IMR-90 (cell line): Measurements from ENCODE around the gene PCYT2. TPM values are rescaled to one million over a fixed set of nuclear protein-coding genes. Genes with fewer than 3 reads are reported as not detected.

Source experiments
- ATAC-seq: fragments of 200-7000 bp; cut with Tn5 transposase; 2 replicates; pipeline ENCODE4 v1.9.1; 2020; ENCODE audit warnings: low read depth, mild to moderate bottlenecking, moderate library complexity
- BruUV-seq: library from RNA; stranded (reverse); fragments of 400-500 nt; replicated peaks from 2 replicates; lab custom pipeline; 2021; lab: Mats Ljungman, UMichigan
- CTCF ChIA-PET: fragments of 300-600 bp; formaldehyde crosslinking; extraction: SDS; loops from one replicate; lab custom pipeline; 2021; ENCODE audit warnings: antibody characterized with exemption; lab: Yijun Ruan, JAX
- POLR2A ChIA-PET: fragments of 300-600 bp; sonication (Branson Sonifier 250); formaldehyde crosslinking; loops from one replicate; lab custom pipeline; 2022; ENCODE audit warnings: antibody characterized with exemption; ENCODE audit not compliant: unreplicated experiment; lab: Charles Lee
- DNase-seq: peaks from one replicate; pipeline ENCODE4 v3.0.0; 2013
- H2AFZ ChIP-seq: replicated peaks from 2 replicates; pipeline ENCODE3; 2013; ENCODE audit warnings: low read length, mild to moderate bottlenecking; ENCODE audit not compliant: poor library complexity
- H2AK5ac ChIP-seq: 2 replicates; pipeline ENCODE4 v1.6.1; 2013; ENCODE audit warnings: low read depth, low read length, inconsistent platforms
- H2AK9ac ChIP-seq: replicated peaks from 2 replicates; pipeline ENCODE3; 2013; ENCODE audit warnings: mild to moderate bottlenecking, low read depth, low read length, moderate library complexity; ENCODE audit not compliant: poor library complexity
- H2BK120ac ChIP-seq: 2 replicates; pipeline ENCODE4 v1.6.1; 2013; ENCODE audit warnings: low read depth, low read length, inconsistent platforms
- H2BK15ac ChIP-seq: 3 replicates; pipeline ENCODE4 v1.6.1; 2013; ENCODE audit warnings: low read depth, low read length, inconsistent platforms
- H2BK20ac ChIP-seq: 2 replicates; pipeline ENCODE4 v1.6.1; 2013; ENCODE audit warnings: low read depth, mild to moderate bottlenecking, inconsistent platforms, low read length, moderate library complexity
- H2BK5ac ChIP-seq: 2 replicates; pipeline ENCODE4 v1.6.1; 2013; ENCODE audit warnings: mild to moderate bottlenecking, low read depth, low read length, inconsistent platforms; ENCODE audit not compliant: poor library complexity, severe bottlenecking
- H3K14ac ChIP-seq: replicated peaks from 2 replicates; pipeline ENCODE4 v1.6.1; 2013; ENCODE audit warnings: low read depth, low read length, inconsistent platforms
- H3K18ac ChIP-seq: 2 replicates; pipeline ENCODE4 v1.6.1; 2013; ENCODE audit warnings: low read depth, low read length, control low read depth
- H3K23ac ChIP-seq: 2 replicates; pipeline ENCODE4 v1.6.1; 2013; ENCODE audit warnings: low read depth, low read length, inconsistent platforms
- H3K27ac ChIP-seq: 2 replicates; pipeline ENCODE4 v1.5.1; 2013; ENCODE audit warnings: mild to moderate bottlenecking, control low read depth, low read length; ENCODE audit not compliant: insufficient read depth
- H3K27me3 ChIP-seq: 2 replicates; pipeline ENCODE4 v1.6.1; 2013; ENCODE audit warnings: low read length; ENCODE audit not compliant: control insufficient read depth, insufficient read depth
- H3K36me3 ChIP-seq: 2 replicates; pipeline ENCODE4 v1.6.1; 2013; ENCODE audit warnings: low read length, mixed read lengths; ENCODE audit not compliant: control insufficient read depth, insufficient read depth
- H3K4ac ChIP-seq: 2 replicates; pipeline ENCODE4 v1.6.1; 2013; ENCODE audit warnings: low read depth, low read length, inconsistent platforms
- H3K4me1 ChIP-seq: 2 replicates; pipeline ENCODE4 v1.6.1; 2013; ENCODE audit warnings: low read length, mixed read lengths; ENCODE audit not compliant: control insufficient read depth, insufficient read depth
- H3K4me2 ChIP-seq: 2 replicates; pipeline ENCODE4 v1.6.1; 2013; ENCODE audit warnings: low read depth, mild to moderate bottlenecking, control low read depth, low read length, moderate library complexity
- H3K4me3 ChIP-seq: 2 replicates; pipeline ENCODE4 v1.5.1; 2013; ENCODE audit warnings: low read depth, mild to moderate bottlenecking, control low read depth, low read length, moderate library complexity; ENCODE audit not compliant: insufficient read depth
- H3K56ac ChIP-seq: 2 replicates; pipeline ENCODE4 v1.6.1; 2013; ENCODE audit warnings: low read length, inconsistent platforms; ENCODE audit not compliant: insufficient read depth; ENCODE audit errors: extremely low read depth
- H3K79me1 ChIP-seq, 2 experiments: 2 replicates each; pipeline ENCODE4 v1.6.1; 2013; ENCODE audit warnings: low read length in 2 of 2, inconsistent platforms in 1 of 2, low read depth in 1 of 2
- H3K9ac ChIP-seq: 2 replicates; pipeline ENCODE4 v1.6.1; 2013; ENCODE audit warnings: low read depth, low read length, control low read depth
- H3K9me1 ChIP-seq: 2 replicates; pipeline ENCODE4 v1.6.1; 2013; ENCODE audit warnings: low read length, inconsistent platforms; ENCODE audit not compliant: insufficient read depth
- H3K9me3 ChIP-seq: 2 replicates; pipeline ENCODE4 v1.6.1; 2013; ENCODE audit warnings: low read length; ENCODE audit not compliant: control insufficient read depth, insufficient read depth
- H4K20me1 ChIP-seq: 2 replicates; pipeline ENCODE4 v1.6.1; 2013; ENCODE audit warnings: low read length, inconsistent platforms; ENCODE audit not compliant: insufficient read depth
- H4K5ac ChIP-seq: 2 replicates; pipeline ENCODE4 v1.6.1; 2013; ENCODE audit warnings: mild to moderate bottlenecking, low read depth, low read length, control low read depth
- H4K8ac ChIP-seq, 2 experiments: 2 replicates each; pipeline ENCODE4 v1.6.1; 2013; ENCODE audit warnings: low read depth in 2 of 2, low read length in 2 of 2, control low read depth in 1 of 2, inconsistent platforms in 1 of 2
- H4K91ac ChIP-seq: 2 replicates; pipeline ENCODE4 v1.6.1; 2013; ENCODE audit warnings: low read depth, low read length, inconsistent platforms; ENCODE audit not compliant: insufficient read depth
- BHLHE40 ChIP-seq: fragments of 150-350 bp; IDR thresholded peaks from 2 replicates; pipeline ENCODE4 v1.6.1; 2016; ENCODE audit warnings: mild to moderate bottlenecking, low read depth, low read length
- CEBPB ChIP-seq: IDR thresholded peaks from 2 replicates; pipeline ENCODE4 v1.6.1; 2012; ENCODE audit warnings: low read depth, low read length, improper control_type of control experiment
- CHD1 ChIP-seq: IDR thresholded peaks from 2 replicates; pipeline ENCODE4 v1.6.1; 2012; ENCODE audit warnings: low read depth, low read length, improper control_type of control experiment
- FOS ChIP-seq: fragments of 150-350 bp; IDR thresholded peaks from 2 replicates; pipeline ENCODE4 v1.6.1; 2016; ENCODE audit warnings: low read depth, low read length
- MAFK ChIP-seq: IDR thresholded peaks from 2 replicates; pipeline ENCODE4 v1.6.1; 2012; ENCODE audit warnings: low read depth, low read length, improper control_type of control experiment
- MAZ ChIP-seq: IDR thresholded peaks from 2 replicates; pipeline ENCODE4 v1.6.1; 2012; ENCODE audit warnings: low read depth, mild to moderate bottlenecking, low read length, improper control_type of control experiment, moderate library complexity, borderline replicate concordance
- MXI1 ChIP-seq: IDR thresholded peaks from 2 replicates; pipeline ENCODE4 v1.6.1; 2012; ENCODE audit warnings: low read depth, mild to moderate bottlenecking, low read length, moderate library complexity, borderline replicate concordance
- NFE2L2 ChIP-seq: fragments of 150-350 bp; IDR thresholded peaks from 2 replicates; pipeline ENCODE4 v1.6.1; 2016; ENCODE audit warnings: low read depth, mild to moderate bottlenecking, low read length
- POLR2A ChIP-seq: IDR thresholded peaks from 2 replicates; pipeline ENCODE4 v1.6.1; 2012; ENCODE audit warnings: mild to moderate bottlenecking, low read depth, low read length
- RAD21 ChIP-seq: IDR thresholded peaks from 2 replicates; pipeline ENCODE4 v1.6.1; 2012; ENCODE audit warnings: low read length, improper control_type of control experiment
- RCOR1 ChIP-seq: IDR thresholded peaks from 2 replicates; pipeline ENCODE4 v1.6.1; 2012; ENCODE audit warnings: mild to moderate bottlenecking, low read length, improper control_type of control experiment; ENCODE audit not compliant: insufficient replicate concordance
- RFX5 ChIP-seq: IDR thresholded peaks from 2 replicates; pipeline ENCODE4 v1.8.0; 2012; ENCODE audit warnings: low read depth, mild to moderate bottlenecking, low read length, moderate library complexity
- SMC3 ChIP-seq: fragments of 150-350 bp; IDR thresholded peaks from 2 replicates; pipeline ENCODE4 v1.6.1; 2016; ENCODE audit warnings: low read depth, mild to moderate bottlenecking, antibody characterized with exemption, low read length, moderate library complexity
- WGBS, 2 experiments: methylation state at CpG; one replicate each; pipeline versions ENCODE4 v1.1.5 to v1.1.7; 2013; ENCODE audit warnings: missing lambda C conversion rate in 2 of 2; ENCODE audit not compliant: insufficient read length in 1 of 2; ENCODE audit errors: extremely low coverage in 2 of 2; 5-methylcytosine and 5-hydroxymethylcytosine counted together
- dilution Hi-C: fragments of 300-500 bp; cut with HindIII; formaldehyde crosslinking; loops from one replicate; pipeline ENCODE4 v1.14.3; 2018; ENCODE audit warnings: low sequenced_read_pairs; ENCODE audit not compliant: unreplicated experiment
- in situ Hi-C: fragments of 300-500 bp; cut with MboI; formaldehyde crosslinking; loops from 3 replicates; pipeline ENCODE4 v1.14.3; 2019; ENCODE audit warnings: low sequenced_read_pairs, inconsistent platforms, mixed read lengths
- intact Hi-C: fragments of 100-400 bp; cut with micrococcal nuclease; formaldehyde crosslinking; loops from 2 replicates; pipeline ENCODE4 v1.10.0; 2022
- polyA plus RNA-seq, 3 experiments: library from polyadenylated mRNA; depleted of rRNA; stranded (reverse); fragments of >200 nt; gene quantifications; 2 replicates each; pipeline ENCODE4 v1.2.3, GENCODE V29; 2012; ENCODE audit warnings: low replicate concordance in 1 of 3
- total RNA-seq: library from RNA; depleted of rRNA; stranded (reverse); fragments of >200 nt; gene quantifications from 2 replicates; pipeline ENCODE4 v1.2.3, GENCODE V29; 2012
- TF ChIP-seq, protein P1 (sequence below): fragments of 150-350 bp; IDR thresholded peaks from 2 replicates; pipeline ENCODE4 v1.6.1; 2016; ENCODE audit warnings: low read depth, mild to moderate bottlenecking, low read length, moderate library complexity, borderline replicate concordance
- TF ChIP-seq, protein P2 (sequence below): conservative IDR thresholded peaks from 2 replicates; pipeline ENCODE4 v1.5.1; 2012; ENCODE audit warnings: mild to moderate bottlenecking, low read depth, low read length, improper control_type of control experiment
- TF ChIP-seq, protein P3 (sequence below): fragments of 150-350 bp; IDR thresholded peaks from 2 replicates; pipeline ENCODE4 v1.6.1; 2017; ENCODE audit warnings: mild to moderate bottlenecking, antibody characterized with exemption, low read length, low read depth

Gene PCYT2
- total and polyA plus RNA-seq, 2 of the 4 experiments (the other 2 are of a cell fraction) = 37.3 to 38.5 TPM

DNA sequence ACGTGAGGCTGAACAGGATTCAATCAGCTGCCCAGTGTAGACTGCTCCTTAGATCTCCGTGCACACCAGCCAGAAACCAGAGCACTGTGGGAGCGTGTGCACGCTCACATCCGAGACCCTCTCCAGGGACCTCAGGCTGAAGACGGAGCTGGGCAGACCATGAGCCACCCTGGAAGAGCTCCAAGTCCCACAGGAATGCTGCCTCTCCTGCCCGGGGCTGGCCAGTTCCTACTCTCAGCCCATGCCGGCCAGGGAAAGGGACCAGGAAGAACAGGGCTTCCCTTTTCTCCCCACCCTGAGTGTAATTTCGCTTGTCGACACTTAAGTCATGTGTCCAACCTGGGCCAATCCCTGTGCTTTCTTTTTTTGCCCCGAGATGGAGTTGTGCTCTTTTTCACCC lies 26.7 kb downstream of the PCYT2 start:
- no peak overlapping the region for H2BK15ac ChIP-seq
- no peak overlapping the region for H2AK5ac ChIP-seq
- no peak overlapping the region for H4K5ac ChIP-seq
- BruUV-seq = no TSS peak
- DNase-seq (no peak), ATAC-seq (no peak)
- no peak overlapping the region for H2BK5ac ChIP-seq
- CTCF ChIA-PET = no interaction called here
- no peaks in the 10 kb centered on the region for H3K27me3 ChIP-seq
- H3K36me3 ChIP-seq = peaks cover 54% of the 10 kb centered on the region
- H3K79me1 ChIP-seq = peaks cover 48 to 68% of the 10 kb centered on the region in 2 experiments
- no peak overlapping the region for H3K56ac ChIP-seq
- H3K9me1 ChIP-seq = no peaks in the 10 kb centered on the region
- H2AFZ ChIP-seq = no peak overlapping the region
- no peak for TF ChIP-seq FOS
- TF ChIP-seq NFE2L2 = no peak
- no peak for TF ChIP-seq SMC3
- no peak for TF ChIP-seq MAZ
- TF ChIP-seq CEBPB = no peak
- no peak for TF ChIP-seq POLR2A
- TF ChIP-seq RCOR1 = no peak
- TF ChIP-seq RFX5 = no peak
- TF ChIP-seq RAD21 = no peak
- TF ChIP-seq BHLHE40 = no peak
- TF ChIP-seq, protein P1, sequence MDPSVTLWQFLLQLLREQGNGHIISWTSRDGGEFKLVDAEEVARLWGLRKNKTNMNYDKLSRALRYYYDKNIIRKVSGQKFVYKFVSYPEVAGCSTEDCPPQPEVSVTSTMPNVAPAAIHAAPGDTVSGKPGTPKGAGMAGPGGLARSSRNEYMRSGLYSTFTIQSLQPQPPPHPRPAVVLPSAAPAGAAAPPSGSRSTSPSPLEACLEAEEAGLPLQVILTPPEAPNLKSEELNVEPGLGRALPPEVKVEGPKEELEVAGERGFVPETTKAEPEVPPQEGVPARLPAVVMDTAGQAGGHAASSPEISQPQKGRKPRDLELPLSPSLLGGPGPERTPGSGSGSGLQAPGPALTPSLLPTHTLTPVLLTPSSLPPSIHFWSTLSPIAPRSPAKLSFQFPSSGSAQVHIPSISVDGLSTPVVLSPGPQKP = no peak
- TF ChIP-seq, protein P2, sequence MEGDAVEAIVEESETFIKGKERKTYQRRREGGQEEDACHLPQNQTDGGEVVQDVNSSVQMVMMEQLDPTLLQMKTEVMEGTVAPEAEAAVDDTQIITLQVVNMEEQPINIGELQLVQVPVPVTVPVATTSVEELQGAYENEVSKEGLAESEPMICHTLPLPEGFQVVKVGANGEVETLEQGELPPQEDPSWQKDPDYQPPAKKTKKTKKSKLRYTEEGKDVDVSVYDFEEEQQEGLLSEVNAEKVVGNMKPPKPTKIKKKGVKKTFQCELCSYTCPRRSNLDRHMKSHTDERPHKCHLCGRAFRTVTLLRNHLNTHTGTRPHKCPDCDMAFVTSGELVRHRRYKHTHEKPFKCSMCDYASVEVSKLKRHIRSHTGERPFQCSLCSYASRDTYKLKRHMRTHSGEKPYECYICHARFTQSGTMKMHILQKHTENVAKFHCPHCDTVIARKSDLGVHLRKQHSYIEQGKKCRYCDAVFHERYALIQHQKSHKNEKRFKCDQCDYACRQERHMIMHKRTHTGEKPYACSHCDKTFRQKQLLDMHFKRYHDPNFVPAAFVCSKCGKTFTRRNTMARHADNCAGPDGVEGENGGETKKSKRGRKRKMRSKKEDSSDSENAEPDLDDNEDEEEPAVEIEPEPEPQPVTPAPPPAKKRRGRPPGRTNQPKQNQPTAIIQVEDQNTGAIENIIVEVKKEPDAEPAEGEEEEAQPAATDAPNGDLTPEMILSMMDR = no peak
- TF ChIP-seq, protein P3, sequence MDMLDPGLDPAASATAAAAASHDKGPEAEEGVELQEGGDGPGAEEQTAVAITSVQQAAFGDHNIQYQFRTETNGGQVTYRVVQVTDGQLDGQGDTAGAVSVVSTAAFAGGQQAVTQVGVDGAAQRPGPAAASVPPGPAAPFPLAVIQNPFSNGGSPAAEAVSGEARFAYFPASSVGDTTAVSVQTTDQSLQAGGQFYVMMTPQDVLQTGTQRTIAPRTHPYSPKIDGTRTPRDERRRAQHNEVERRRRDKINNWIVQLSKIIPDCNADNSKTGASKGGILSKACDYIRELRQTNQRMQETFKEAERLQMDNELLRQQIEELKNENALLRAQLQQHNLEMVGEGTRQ = no peak
- no peak for TF ChIP-seq MXI1
- no peak for TF ChIP-seq CHD1
- TF ChIP-seq MAFK = no peak
- no peak overlapping the region for H4K8ac ChIP-seq
- no peak overlapping the region for H3K4me3 ChIP-seq
- H2AK9ac ChIP-seq = no peak overlapping the region
- 100% methylated on average over 6 of the region's 11 CpGs; no CpG with 5 or more reads in 1 of the 2 experiments for WGBS, 2 experiments
- POLR2A ChIA-PET = no interaction called here
- H2BK120ac ChIP-seq = no peak overlapping the region
- H3K4me2 ChIP-seq = no peak overlapping the region
- no peak overlapping the region for H4K91ac ChIP-seq
- H3K4me1 ChIP-seq = no peaks in the 10 kb centered on the region; the same call in 1 of the 2 replicates
- H3K18ac ChIP-seq = no peak overlapping the region
- H3K4ac ChIP-seq = no peak overlapping the region
- no peak overlapping the region for H3K9ac ChIP-seq
- H4K20me1 ChIP-seq = peaks cover 19% of the 10 kb centered on the region
- in situ Hi-C loops (no loop called here), intact Hi-C loops (no loop called here), dilution Hi-C loops (no loop called here)
- no peak overlapping the region for H3K27ac ChIP-seq
- no peak overlapping the region for H2BK20ac ChIP-seq
- H3K23ac ChIP-seq = no peak overlapping the region
- H3K14ac ChIP-seq = no peak overlapping the region
- H3K9me3 ChIP-seq = no peaks in the 10 kb centered on the region
